GM21723 (cell line): ENCODE data around the gene DENND4A.
A peak's percentile ranks its signal among the peaks of the same experiment; 100 is the strongest.

Source experiments
- ATAC-seq: cut with Tn5 transposase; IDR thresholded peaks from one replicate; pipeline ENCODE4 v1.9.1; 2021; ENCODE audit warnings: mild to moderate bottlenecking, moderate library complexity; ENCODE audit not compliant: unreplicated experiment

Gene DENND4A

DNA sequence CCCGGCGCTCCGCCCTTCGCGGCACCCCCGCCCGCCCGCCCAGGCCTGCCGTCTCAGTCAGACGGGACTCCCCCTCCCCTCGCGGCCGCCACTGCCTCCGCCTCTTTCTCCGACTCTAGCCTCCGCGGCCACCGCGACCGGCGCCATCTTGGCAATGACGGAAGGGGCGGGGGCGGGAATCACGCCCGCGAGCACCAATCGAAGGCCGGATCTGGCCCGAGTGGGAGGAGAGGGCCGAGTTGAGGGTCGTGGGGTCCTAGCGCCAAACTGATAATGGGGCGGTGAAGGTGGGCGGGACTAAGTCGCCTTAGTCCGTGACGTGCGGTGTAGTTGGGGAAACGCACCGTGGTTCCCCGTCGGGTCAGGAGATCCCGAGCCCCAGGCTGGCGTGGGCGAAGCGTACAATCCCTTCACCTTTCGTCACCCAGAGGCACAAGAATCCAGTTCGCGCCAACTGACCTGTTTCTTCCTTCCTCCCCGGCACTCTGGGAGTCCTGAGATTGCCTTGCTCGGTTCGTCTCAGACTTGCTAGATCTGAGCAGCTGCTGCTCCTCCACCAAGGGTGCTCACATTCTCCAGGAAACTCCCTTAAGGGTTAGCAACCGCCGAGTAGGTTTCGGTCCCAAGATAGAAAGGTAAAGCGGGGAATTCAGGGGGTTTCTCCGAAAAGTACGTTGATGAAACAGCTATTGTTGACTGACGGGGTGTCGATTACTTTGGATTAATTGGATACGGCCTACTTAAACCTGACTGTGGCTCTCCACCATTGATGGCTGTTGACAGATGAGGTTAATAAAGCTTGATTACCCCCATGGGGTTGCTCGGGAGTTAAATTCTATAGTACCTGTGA, at the start of gene DENND4A:
Gene DENND4A (minus strand): TSS at position 156 of the 850 bp plus-strand sequence. CDS start 35,843 bp downstream, outside the sequence.
- peak; percentile 84 for ATAC-seq

DNA sequence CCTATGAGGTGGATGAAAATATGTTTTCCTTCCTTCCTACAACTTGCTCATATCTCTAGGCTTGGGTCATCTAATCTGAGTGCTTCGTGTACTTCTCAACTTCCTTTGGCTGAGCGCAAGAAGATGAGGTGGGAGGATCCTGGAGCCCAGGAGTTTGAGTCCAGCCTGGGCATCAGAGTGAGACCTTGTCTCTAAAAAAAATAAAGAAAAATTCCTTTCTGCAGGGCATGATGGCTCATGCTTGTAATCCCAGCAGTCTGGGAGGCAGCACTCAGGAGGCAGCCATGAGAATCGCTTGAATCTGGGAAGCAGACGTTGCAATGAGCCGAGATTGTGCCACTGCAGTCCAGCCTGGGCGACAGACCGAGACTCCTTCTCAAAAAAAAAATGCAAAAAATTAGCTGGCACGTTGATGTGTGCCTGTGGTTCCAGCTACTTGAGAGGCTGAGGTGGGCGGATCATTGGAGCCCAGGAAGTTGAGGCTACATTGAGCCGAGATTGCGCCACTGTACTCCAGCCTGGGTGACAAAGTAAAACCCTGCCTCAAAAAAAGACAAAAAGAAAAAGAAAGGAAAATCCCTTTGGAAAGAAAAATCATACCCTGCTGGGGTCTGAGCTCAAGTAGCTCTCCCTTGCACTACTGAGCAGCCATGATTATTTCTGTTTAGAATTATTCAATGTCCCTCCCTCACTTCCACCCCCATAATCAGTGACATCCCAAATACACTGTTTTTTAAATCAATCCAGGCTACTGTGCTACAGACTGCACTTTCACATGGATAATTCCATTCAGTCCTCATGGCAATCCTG, 49.2 kb upstream of the DENND4A start:
- ATAC-seq: no peak

DNA sequence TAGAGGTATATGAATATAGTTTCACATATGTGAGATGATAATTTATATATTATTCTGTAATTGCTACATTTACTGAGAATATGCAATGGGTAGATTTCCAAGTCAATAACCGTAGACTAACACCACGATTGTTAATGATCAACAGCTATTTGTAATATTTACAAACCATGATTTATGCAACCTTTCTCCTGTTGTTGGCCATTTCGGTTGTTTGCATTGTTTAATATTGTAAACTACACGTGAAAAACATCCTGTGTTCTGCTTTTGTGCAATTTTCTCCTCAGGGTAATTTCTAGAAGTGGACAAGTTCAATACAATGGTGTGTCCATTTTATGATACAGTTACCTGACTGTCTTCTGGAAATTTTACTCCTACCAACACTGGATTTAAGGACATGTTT, 47.9 kb upstream of the DENND4A start:
- no peak for ATAC-seq

DNA sequence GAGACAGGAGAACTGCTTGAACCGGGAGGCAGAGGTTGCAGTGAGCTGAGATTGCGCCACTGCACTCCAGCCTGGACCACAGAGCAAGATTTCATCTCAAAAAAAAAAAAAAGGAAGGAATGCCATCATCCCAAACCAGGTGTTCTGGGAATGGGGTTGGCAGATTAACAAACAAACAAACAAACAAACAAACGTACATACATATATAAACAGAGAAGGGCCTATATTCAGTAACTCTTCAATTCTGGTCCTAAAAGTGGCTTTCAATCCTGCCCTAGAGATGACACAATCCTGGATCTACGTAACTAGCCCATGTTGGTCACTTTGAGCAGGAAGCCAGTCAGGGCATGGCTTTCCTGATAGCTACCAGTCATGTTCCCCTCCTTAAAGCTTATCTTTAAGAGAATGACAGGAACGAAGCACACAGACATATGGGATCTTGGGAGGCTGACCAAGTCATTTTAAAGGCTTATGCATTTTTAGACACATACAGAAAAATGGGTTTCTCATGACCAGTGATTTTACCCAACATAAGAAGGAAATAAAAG, 47.3 kb upstream of the DENND4A start:
- ATAC-seq: no peak

DNA sequence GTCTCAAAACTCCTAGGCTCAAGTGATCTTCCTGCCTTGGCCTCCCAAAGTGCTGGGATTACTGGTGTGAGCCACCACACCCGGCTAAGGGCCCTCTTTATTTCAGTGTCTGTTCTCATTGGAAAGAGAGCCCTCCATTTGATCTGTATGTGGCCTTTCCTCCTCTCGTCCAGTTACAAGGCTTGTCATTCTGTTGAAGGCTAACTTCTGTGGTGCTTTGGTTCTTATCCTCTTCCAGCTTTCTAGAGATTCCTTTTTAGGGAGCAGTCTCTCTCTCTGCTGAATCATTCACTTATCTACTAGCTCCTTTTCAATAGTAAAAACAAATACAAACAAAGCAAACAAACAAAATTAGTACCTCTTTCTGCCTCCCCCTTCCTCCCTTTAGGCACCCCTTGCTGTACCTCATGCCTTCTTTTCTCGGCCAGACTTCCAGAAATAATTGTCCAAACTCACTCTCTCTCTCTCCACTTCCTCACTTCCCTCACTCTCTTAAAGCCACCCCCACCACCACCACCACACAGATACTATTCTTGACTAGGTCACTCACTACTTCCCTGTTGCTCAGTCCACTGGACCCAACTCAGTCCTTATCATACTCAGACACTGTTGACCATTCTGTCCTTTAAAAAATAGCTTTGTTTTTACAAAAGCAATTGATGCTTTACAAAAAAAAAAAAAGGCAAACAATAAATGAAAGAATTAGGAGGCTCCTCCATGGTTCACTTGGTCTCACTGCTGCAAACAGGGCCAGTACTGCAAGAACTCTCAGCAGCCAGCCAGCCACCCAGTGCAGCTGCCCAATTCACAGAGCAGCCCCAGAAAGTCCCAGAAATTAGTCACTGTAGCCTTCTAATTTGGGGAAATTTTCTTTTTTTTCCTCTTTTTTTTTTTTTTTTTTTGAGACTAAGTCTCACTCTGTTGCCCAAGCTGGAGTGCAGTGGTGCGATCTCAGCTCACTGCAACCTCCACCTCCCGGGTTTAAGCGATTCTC, 45.5 kb upstream of the DENND4A start:
- no peak for ATAC-seq

DNA sequence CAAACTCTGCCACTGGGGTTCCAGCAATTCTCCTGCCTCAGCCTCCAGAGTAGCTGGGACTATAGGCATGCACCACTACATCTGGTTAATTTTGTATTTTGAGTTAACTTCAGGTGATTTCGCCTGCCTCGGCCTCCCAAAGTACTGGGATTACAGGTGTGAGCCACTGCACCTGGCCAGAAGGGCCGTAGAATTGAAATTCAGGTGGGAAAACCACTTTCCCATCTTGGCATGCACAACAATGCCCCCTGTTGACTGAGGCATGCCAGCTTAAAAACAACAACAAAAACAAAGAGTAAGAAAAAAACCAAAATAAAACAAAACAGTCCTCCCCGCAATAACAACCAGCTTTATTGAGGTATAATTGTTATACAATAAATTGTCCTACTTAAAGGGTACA, 44.6 kb upstream of the DENND4A start:
- no peak for ATAC-seq

DNA sequence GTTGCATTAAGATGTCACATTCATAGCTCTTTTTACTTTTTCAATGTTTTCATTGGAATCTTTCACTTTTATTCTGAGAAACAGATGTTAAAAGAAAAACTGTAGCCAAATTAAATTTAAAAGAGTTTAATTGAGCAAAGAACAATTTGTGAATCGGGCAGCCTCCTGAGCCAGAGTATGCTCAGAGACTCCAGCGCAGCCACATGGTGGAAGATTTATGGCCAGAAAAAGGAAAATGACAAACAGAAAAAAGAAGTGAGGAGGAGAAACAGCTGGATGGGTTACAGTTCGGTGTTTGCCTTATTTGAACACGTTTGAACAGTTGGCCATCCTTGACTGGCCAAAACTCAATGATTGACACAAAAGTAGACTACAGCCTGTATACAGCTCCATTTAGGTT, 43.4 kb upstream of the DENND4A start:
- ATAC-seq: no peak

DNA sequence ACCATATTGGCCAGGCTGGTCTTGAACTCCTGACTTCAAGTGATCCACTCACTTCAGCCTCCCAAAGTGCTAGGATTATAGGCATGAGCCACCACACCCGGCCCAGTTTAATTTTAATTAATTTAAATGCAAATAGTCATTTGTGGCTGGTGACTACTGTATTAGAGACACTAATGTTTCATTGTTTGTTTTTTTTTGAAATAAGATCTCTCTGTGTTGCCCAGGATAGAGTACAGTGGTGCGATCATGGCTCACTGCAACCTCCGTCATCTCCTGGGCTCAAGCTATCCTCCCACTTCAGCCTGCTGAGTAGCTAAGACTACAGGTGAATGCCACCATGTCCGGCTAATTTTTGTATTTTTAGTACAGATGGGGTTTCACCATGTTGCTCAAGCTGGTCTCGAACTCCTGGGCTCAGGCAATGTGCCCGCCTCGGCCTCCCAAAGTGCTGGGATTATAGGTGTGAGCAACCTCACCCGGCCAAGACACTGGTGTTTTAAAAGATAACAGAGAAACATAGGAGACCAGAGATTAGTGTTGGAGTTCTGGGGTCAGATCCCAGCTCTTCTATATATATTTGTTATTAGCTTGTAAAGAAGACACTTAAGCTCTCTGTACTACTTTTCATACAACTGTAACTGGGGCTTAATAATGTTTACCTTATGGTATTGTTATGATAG, 42.6 kb upstream of the DENND4A start:
- no peak for ATAC-seq

DNA sequence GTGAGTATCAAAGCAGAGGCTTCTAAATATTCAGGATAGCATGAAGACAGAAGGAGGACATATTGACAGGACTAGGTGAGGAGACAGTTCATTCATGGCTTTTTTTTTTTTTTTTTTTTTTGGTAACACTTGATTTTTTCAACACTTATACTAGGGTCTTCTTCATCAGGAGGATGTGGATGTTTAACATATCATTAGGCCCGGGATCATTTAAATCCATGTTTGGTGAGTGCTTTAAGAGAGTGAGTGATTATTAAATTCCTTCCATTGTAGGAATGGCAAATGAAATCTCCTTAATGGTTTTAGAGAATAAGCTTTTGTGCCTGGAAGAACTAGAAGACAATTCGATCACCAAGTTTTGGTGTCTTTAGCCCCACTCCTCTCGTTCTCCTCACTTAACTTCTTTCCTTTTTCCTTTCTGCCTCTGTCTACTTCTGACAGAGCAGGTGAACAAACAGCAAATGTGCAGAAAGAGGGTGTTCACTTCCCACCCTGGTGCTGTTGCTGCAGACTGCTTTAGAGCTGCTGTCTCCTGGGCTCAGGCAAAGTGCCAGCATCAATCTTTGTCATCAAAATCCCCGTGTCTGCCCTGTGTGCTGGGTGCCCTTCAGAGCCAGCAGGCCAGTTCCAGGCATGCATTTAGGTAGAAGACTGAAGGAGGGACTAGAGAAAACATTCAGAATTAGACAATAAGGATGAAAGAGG, 41.6 kb upstream of the DENND4A start:
- no peak for ATAC-seq

DNA sequence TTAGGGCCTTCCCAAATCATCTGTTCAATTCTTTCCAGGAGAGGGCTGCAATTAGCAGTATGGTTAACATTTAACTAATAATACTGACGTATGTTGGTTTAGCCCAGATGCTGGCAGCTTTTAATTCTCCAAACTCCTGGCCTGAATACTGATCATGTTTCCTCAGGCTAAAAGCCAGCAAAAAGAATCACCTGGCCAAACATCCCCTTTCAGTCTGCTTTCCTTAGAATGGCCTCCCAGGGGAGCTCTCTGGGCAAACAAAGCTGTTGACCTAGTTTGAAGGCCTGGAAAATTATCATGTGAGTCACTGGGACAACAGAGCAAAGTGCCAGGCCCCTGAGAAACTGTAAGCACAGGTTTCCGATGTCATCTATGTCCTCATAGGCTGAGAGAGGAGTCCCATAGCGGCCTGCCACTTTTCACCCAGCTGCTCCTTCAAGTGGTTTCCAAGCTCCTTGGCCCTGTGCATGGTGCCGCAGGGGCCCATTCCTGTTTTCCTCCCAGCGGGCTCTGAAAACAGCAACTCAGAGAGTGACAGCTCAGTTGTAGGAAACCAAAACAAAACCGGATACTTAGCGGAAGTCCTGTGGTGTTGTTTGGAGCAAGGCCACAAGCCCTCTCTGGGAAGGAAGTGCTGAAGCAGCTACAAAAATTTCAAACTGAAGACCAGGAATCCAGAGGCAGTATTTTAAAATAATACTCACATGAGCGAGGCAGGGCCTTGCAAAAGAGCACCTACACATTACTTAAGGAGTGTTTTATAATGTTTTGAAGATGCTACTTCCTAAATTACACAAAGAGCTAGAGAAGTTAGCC, 40.7 kb upstream of the DENND4A start:
- no peak for ATAC-seq

DNA sequence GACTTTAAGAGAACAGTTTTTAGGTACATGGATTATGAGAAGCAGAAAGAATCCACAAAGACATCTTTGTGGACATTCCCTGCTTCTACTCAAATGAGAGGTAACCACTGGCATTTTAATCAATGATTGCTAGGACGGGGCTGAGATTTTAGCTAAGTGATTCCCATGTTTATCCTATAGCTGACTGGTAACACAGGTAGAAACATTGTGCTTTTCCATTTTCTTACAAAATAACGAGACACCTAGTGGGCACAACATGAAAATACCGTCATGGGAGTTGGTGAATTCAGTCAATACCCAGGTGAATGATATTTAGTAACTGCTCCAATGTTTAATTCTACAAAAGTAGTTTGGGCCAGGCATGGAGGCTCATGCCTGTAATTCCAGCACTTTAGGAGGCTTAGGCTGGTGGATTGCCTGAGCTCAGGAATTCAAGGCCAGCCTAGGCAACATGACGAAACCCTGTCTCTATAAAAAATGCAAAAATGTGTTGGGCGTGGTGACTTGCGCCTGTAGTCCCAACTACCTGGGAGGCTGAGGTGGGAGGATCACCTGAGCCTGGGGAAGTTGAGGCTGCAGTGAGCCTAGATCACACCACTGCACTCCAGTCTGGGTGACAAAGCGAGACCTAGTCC, 37.2 kb upstream of the DENND4A start:
- no peak for ATAC-seq

DNA sequence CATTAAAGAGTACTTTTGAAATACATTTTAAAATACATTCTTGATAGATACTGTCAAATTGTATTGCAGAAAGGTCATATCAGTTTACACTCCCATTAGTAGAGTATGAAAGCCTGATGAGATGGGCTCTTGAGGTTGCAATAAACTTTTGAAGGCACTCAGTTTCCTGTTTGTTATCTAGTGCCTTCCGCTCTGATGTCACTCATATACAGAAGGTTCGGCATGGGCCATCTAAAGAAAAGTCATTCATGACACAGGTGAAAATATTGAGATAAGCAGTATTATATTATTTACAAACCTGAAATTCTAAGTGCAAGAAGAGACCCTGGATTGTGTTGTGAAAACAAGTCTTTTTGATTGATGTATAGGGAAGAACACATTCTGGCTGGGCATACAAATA, 36.5 kb upstream of the DENND4A start:
- no peak for ATAC-seq

DNA sequence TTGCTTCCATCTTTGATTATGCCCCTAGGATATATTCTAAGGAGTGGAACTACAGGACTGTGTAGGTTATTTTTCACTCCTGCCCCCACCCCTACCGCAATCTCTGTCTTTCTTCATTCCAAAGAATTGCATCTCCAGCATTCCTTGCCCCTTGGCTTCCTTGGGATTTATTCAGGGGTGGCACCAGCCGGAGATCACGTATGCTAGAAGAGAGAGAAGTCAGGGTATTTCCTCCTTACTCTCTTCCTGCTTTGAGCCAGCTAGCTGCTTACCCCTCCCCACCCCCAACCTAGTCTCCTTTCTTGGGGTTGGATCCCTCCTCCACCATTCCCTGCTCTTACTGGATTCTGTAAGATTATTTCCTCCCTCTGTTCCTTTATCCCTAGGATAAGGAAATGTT, 35.0 kb upstream of the DENND4A start:
- ATAC-seq: no peak

DNA sequence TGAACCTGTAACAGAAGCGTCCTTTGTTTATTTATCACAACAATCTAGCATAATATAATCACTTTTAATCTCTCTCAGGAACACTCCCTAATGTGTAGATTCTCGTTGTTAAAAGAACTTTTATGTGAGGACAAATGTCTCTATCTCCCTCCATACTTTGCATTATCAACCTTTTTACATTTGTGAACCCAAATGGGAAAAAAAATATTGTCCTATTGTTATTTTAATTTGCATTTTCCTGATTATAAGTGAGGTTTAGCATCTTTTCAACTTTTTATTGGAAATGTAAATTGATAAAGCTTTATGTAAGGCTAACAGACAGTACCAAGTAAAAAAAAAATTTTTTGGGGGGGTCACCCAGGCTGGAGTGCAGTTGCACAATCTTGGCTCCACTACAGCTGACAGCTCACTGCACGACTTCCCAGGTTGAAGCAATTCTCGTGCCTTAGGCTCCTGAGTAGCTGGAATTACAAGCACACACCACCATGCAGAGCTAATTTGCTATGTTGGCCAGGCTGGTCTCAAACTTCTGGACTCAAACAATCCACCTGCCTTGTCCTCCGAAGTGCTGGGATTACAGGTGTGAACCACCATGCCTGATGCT, 33.0 kb upstream of the DENND4A start:
- no peak for ATAC-seq

DNA sequence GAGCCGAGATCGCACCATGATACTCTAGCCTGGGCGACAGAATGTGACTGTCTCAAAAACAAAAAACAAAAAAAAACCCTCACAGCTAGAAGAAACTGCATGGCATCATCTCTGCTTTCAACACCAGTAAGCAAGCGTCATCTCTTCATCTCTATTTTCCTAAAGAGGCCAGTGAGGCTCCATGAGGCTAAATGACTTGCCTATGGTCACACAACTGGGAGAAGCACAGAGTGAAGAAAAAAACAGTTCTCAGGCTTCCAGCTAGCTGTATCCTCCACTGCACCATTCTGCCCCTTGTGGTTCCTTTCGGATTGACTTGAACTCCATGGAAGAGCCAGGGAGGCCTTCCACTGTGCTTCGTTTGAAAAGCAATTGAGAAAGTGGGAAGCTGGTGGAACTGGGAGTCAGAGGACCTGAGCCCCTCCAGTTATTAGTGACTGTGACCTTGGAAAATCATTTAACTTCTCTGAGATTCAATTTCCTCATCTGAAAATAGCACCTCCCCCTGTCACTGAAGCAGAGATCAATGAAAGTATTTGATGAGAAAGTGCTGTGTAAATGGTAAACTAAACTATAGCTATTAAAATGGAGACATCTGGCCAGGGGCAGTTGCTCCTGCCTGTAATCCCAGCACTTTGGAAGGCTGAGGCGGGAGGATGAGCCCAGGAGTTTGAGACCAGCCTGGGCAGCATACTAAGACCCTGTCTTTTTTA, 32.1 kb upstream of the DENND4A start:
- ATAC-seq: no peak

DNA sequence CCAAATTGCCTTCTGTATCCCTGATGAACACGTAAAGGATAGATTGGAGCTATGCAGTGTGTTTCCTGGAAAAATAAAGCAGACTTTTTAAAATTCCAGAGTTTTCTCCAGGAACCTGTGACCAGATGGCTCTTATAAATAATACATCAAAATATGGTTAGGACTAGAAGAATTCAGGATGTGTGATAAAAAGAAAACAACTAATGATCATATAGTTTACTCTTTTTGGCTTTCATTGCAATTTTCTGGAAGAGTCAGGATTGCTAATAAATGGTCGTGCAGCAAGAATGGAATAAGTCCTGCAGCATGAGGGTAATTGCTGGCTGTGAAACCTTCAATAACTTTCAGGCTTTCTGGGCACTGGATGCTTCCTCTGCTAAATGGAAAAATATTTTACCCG, 30.2 kb upstream of the DENND4A start:
- ATAC-seq: no peak

DNA sequence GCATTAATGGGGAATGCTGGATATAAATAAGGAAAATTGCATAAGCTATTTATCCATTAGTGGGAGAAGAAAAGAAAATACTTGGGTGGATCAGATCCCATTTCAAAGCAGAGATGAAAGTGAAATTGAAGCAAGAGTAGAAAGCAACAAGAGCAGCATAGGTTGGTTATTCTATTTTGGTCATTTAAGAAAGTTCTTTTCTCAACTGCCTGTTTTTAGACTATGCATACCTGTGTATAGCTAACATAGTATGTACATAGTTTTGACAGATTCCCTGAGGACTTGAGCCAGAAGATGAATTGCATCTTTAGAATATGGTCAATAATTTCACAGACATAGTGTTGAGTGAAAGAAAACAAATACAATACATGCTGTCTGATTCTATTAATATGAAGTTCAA, 29.0 kb upstream of the DENND4A start:
- peak; percentile 43 for ATAC-seq
